ENCODE results near the gene TINAGL1. TPM values are rescaled to one million over a fixed set of nuclear protein-coding genes. Genes with fewer than 3 reads are reported as not detected.

TINAGL1 gene
- total and polyA plus RNA-seq, 4 donors: 64.1 to 90.9 (median 84.2) TPM

DNA sequence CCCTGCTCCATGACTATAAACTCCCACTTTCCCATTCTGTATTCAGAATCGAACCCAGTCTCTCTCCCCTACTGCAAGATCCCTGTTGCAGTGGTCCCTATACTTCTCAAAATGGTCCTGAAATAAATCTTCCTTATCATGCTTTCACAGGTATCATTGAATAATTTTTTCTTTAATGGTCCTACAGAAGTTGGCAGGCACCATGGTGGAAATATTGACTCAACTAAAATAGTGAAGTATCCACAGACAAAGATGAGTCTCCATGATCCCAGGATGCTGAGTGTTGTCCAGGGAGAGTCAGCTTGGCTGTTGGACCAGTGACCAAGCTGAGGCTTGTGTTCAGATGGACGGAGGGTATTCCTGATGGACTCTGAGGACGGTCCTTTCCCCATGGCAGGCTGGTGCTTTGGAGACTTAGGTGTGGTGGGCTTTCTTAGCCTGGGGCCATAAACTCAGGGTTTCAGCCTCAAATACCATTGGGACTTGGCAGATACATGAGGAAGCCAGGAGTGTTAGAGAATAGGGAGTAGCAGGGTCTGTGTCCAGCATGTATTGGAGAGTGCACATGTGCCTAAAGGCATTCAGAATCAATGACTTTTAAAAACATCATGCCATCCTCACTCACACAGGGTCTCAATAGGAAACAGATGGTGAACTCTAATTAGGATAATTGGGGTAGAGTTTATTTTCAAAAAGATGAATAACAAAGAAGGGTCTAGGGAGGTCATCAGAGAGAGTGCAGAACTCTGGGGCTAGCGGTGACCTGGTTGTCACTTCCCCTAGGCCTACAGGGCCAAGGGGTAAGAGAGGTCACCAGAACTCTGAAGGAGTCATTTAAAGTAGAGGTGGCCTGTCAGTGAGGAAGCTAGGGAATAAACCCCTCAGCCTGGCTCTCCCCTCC, 19.8 kb downstream of the TINAGL1 start:
- TF ChIP-seq CTCF (IDR thresholded peaks at IDR 0.05; ENCODE audit: control extremely low read depth, extremely low read depth): no peak
- DNase-seq (no peak), ATAC-seq (ENCODE audit: insufficient read depth, low FRiP score) (no peak)
- Histone ChIP-seq H3K9ac (ENCODE audit: insufficient read depth in 1 of 2, low read length in 2 of 2) (no peak overlapping the region), H3K27ac (ENCODE audit: low read depth in 1 of 2, low read length in 1 of 2) (no peak overlapping the region), H3K9me3 (ENCODE audit: control insufficient read depth in 4 of 4, insufficient read depth in 3 of 4, low read length in 3 of 4) (no peaks in the 10 kb centered on the region), H3K27me3 (ENCODE audit: control insufficient read depth in 3 of 3, insufficient read depth in 3 of 3, low read length in 2 of 3) (no peaks in the 10 kb centered on the region), H3K36me3 (ENCODE audit: control insufficient read depth in 4 of 4, insufficient read depth in 4 of 4, low read length in 4 of 4) (no peaks in the 10 kb centered on the region), H3K4me3 (no peak overlapping the region), H3K4me1 (ENCODE audit: control insufficient read depth in 5 of 5, insufficient read depth in 5 of 5, low read length in 5 of 5) (no peaks in the 10 kb centered on the region)
- WGBS, 2 donors: 78 to 79% methylated on average over 4 of the region's 4 CpGs

- Histone ChIP-seq H3K27me3 (ENCODE audit: control insufficient read depth in 3 of 3, insufficient read depth in 3 of 3, low read length in 2 of 3) (no peaks in the 10 kb centered on the region), H3K27ac (ENCODE audit: low read depth in 1 of 2, low read length in 1 of 2) (no peak overlapping the region), H3K9me3 (ENCODE audit: control insufficient read depth in 4 of 4, insufficient read depth in 3 of 4, low read length in 3 of 4) (no peaks in the 10 kb centered on the region), H3K4me1 (ENCODE audit: control insufficient read depth in 5 of 5, insufficient read depth in 5 of 5, low read length in 5 of 5) (no peaks in the 10 kb centered on the region), H3K36me3 (ENCODE audit: control insufficient read depth in 4 of 4, insufficient read depth in 4 of 4, low read length in 4 of 4) (no peaks in the 10 kb centered on the region), H3K4me3 (no peak overlapping the region), H3K9ac (ENCODE audit: insufficient read depth in 1 of 2, low read length in 2 of 2) (no peak overlapping the region)
- ATAC-seq (ENCODE audit: insufficient read depth, low FRiP score) (no peak), DNase-seq (peak in 1 of 3 donors; percentile 36)
- 17 to 35% methylated on average over 6 of the region's 6 CpGs for WGBS, 2 donors
- TF ChIP-seq CTCF (IDR thresholded peaks at IDR 0.05; ENCODE audit: control extremely low read depth, extremely low read depth): no peak
These were observed 20.4 kb downstream of the TINAGL1 start for GRCh38 chr1:31596737-31597097.

DNA sequence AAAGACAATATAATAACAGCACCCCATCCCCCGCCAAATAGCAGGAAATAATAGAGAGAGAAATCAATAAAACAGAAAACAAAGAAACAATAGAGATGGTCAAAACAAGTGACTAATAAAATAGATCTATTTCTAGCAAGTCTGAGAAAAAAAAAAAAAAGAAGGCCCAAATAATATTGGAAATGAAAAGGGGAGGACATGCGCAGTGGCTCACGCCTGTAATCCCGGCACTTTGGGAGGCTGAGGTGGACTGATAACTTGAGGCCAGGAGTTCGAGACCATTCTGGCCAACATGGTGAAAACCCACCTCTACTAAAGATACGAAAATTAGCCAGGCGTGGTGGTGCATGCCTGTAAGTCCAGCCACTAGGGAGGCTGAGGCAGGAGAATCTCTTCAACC, 22.7 kb downstream of the TINAGL1 start:
- 90 to 91% methylated on average over 7 of the region's 7 CpGs for WGBS, 2 donors
- H3K4me3 ChIP-seq: no peak overlapping the region
- H3K27me3 ChIP-seq (ENCODE audit: control insufficient read depth in 3 of 3, insufficient read depth in 3 of 3, low read length in 2 of 3): no peaks in the 10 kb centered on the region
- no peaks in the 10 kb centered on the region for H3K4me1 ChIP-seq (ENCODE audit: control insufficient read depth in 5 of 5, insufficient read depth in 5 of 5, low read length in 5 of 5)
- H3K9ac ChIP-seq (ENCODE audit: insufficient read depth in 1 of 2, low read length in 2 of 2): no peak overlapping the region
- no peak overlapping the region for H3K27ac ChIP-seq (ENCODE audit: low read depth in 1 of 2, low read length in 1 of 2)
- H3K36me3 ChIP-seq (ENCODE audit: control insufficient read depth in 4 of 4, insufficient read depth in 4 of 4, low read length in 4 of 4): no peaks in the 10 kb centered on the region
- no peak for ATAC-seq (ENCODE audit: insufficient read depth, low FRiP score)
- TF ChIP-seq CTCF (IDR thresholded peaks at IDR 0.05; ENCODE audit: control extremely low read depth, extremely low read depth): no peak
- no peaks in the 10 kb centered on the region for H3K9me3 ChIP-seq (ENCODE audit: control insufficient read depth in 4 of 4, insufficient read depth in 3 of 4, low read length in 3 of 4)
- DNase-seq: no peak

All from lung (tissue), 12 donors.